Left ventricle myocardium inferior (tissue), 1 donor: ENCODE results near the gene ACO2. TPM values are rescaled to one million over a fixed set of nuclear protein-coding genes. Genes with fewer than 3 reads are reported as not detected.
A peak's percentile ranks its signal among the peaks of the same experiment; 100 is the strongest.

Source experiments
- DNase-seq: peaks from one replicate; pipeline ENCODE4 v3.0.0-alpha.2; 2020
- H3K27ac ChIP-seq: fragments of 200-600 bp; replicated peaks from 2 replicates; pipeline ENCODE4 v1.8.0; 2021
- H3K27me3 ChIP-seq: fragments of 200-600 bp; 2 replicates; pipeline ENCODE4 v1.8.0; 2021; ENCODE audit warnings: low read depth
- H3K36me3 ChIP-seq: fragments of 200-600 bp; 2 replicates; pipeline ENCODE4 v1.8.0; 2021
- H3K4me1 ChIP-seq: fragments of 200-600 bp; 2 replicates; pipeline ENCODE4 v1.8.0; 2021
- H3K4me3 ChIP-seq: fragments of 200-600 bp; 2 replicates; pipeline ENCODE4 v1.8.0; 2021; ENCODE audit warnings: mild to moderate bottlenecking, moderate library complexity
- H3K9me3 ChIP-seq: fragments of 200-600 bp; replicated peaks from 2 replicates; pipeline ENCODE4 v1.8.0; 2021
- intact Hi-C: fragments of 100-400 bp; cut with micrococcal nuclease; formaldehyde crosslinking; loops from one replicate; pipeline ENCODE4 v1.11.0; 2022
- total RNA-seq: library from RNA; stranded (reverse); fragmentation: NEBNext Ultra II Directional; extraction: Animal tissue kit (Norgen Biotek cat#: 25700); gene quantifications from one replicate; pipeline ENCODE4 v1.2.1, GENCODE V29; 2021
- TF ChIP-seq, protein P1 (sequence below): fragments of 200-600 bp; IDR thresholded peaks from 2 replicates; pipeline ENCODE4 v1.8.0; 2021; ENCODE audit warnings: antibody characterized with exemption, mild to moderate bottlenecking, borderline replicate concordance
- donor health status: DM: no; HTN: yes; CAD: no; lungs with severe emphysema.

Gene ACO2
- total RNA-seq, 1 donor from 2014 or later = 851 TPM

DNA sequence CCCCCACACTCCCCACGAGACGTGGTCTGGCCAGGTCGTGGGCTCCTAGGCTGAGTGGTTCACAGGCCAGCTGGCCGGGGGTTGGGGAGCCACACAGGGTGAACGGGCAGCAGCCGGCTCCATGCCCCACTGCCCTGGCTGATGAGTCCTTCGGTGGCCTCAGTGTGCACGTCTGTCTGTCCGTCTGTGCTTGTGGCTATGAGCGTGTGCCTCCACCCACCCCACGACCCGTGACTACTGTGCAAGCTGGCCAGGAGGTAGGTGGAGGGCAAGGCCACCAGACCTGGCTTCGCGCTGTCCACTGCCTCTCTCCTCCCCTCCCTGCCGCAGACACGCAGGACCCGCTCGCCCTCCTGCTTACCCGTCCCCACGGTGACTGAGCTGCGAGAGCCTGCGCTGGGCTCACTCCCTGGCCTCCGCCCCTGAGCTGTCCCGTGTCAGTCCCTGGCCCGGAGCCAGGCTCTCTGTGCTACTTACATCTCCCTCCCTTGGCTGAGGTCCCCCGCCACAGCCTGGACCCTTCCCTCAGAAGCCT lies 106.0 kb downstream of the ACO2 start:
- intact Hi-C loops = no loop called here
- Histone ChIP-seq H3K27ac (peak overlapping the region; percentile 67), H3K4me1 (peaks cover 72% of the 10 kb centered on the region), H3K4me3 (peak overlapping the region; percentile 9), H3K36me3 (peaks cover 16% of the 10 kb centered on the region), H3K27me3 (no peaks in the 10 kb centered on the region), H3K9me3 (no peaks in the 10 kb centered on the region)
- TF ChIP-seq, protein P1, sequence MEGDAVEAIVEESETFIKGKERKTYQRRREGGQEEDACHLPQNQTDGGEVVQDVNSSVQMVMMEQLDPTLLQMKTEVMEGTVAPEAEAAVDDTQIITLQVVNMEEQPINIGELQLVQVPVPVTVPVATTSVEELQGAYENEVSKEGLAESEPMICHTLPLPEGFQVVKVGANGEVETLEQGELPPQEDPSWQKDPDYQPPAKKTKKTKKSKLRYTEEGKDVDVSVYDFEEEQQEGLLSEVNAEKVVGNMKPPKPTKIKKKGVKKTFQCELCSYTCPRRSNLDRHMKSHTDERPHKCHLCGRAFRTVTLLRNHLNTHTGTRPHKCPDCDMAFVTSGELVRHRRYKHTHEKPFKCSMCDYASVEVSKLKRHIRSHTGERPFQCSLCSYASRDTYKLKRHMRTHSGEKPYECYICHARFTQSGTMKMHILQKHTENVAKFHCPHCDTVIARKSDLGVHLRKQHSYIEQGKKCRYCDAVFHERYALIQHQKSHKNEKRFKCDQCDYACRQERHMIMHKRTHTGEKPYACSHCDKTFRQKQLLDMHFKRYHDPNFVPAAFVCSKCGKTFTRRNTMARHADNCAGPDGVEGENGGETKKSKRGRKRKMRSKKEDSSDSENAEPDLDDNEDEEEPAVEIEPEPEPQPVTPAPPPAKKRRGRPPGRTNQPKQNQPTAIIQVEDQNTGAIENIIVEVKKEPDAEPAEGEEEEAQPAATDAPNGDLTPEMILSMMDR = no peak
- peak; percentile 88 for DNase-seq

DNA sequence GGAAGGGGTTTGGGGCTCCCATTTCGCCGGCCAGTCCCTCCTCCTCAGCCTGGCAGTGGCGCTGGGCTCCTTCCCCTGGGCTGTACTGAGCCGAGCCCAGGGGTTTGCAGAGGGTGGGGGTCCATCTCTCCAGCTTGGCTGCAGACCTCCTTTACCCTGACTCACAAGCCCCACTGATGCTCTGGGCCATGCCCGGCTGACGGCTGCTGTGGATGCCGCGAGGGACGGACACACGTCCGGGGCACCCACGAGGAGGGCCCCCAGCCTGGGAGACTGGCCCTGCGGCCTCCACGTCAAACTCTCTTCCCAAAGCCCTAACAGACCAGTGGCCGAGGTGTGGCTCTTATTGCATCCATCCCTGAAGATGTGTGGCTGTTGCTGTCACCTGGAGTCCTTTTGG lies 106.6 kb downstream of the ACO2 start:
- Histone ChIP-seq H3K4me1 (peaks cover 74% of the 10 kb centered on the region), H3K9me3 (no peaks in the 10 kb centered on the region), H3K27me3 (no peaks in the 10 kb centered on the region), H3K27ac (peak overlapping the region; percentile 67), H3K36me3 (peaks cover 16% of the 10 kb centered on the region), H3K4me3 (no peak overlapping the region)
- TF ChIP-seq, protein P1 = no peak
- no peak for DNase-seq
- intact Hi-C loops = no loop called here

DNA sequence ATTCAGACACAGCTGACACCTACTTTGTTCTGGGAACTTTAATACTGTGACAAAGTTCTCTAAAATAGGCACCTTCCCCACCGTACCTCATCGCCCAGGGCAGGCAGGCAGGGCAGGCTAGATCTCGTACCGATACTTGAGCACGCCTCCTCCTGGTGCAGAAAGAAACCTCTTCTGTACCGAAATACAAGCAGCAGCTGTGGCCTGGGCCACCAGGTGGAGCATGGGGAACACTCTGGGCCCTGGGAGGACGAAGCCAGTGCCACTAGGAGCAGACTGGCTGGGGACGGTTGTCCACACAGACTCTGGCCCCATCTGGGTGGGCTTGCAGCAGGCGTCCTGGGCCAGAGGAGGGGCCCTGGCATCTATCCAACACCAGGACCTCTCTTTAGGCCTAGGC lies 108.0 kb downstream of the ACO2 start:
- H3K27me3 ChIP-seq = no peaks in the 10 kb centered on the region
- peaks cover 11% of the 10 kb centered on the region for H3K36me3 ChIP-seq
- TF ChIP-seq, protein P1 = peak; percentile 77
- intact Hi-C loops = no loop called here
- H3K4me1 ChIP-seq = peaks cover 74% of the 10 kb centered on the region
- DNase-seq = peak; percentile 65
- peak overlapping the region; percentile 67 for H3K27ac ChIP-seq
- no peak overlapping the region for H3K4me3 ChIP-seq
- H3K9me3 ChIP-seq = no peaks in the 10 kb centered on the region

DNA sequence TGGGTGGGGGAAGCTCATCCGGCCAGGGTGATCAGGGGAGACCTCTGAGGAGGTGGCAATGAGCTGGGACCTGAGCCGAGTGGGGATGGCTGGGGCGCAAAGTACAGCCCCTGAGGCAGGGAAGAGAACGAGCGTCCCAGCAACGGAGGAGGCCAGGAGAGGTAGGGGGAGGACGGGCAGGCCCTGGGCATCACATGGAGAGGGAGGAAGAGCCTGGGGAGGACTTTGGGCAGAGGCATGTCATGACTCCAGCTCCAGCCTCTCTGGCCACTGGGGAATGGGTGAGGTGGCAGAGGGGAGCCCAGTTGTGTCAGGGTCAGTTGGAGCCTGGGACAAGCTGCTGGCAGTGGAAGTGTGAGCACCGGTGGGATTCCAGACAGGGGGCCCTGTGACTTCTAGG lies 109.2 kb downstream of the ACO2 start:
- Histone ChIP-seq H3K4me1 (peaks cover 76% of the 10 kb centered on the region), H3K36me3 (peaks cover 4% of the 10 kb centered on the region), H3K4me3 (no peak overlapping the region), H3K9me3 (no peaks in the 10 kb centered on the region), H3K27me3 (no peaks in the 10 kb centered on the region), H3K27ac (peak overlapping the region; percentile 67)
- DNase-seq = no peak
- intact Hi-C loops = no loop called here
- TF ChIP-seq, protein P1 = no peak

Other genes with a start within 250 kb of the ACO2 start
- gene CHADL, start 228.2 kb upstream of the ACO2 start, total RNA-seq = 10.3 TPM
- gene RANGAP1, start 182.9 kb upstream of the ACO2 start, total RNA-seq = 36.4 TPM
- 39.1 TPM for gene ZC3H7B, start 167.6 kb upstream of the ACO2 start, total RNA-seq
- gene TEF, start 87.2 kb upstream of the ACO2 start, total RNA-seq = 20.1 TPM
- 63.6 TPM for gene TOB2, start 22.3 kb upstream of the ACO2 start, total RNA-seq
- 23.9 TPM for gene PHF5A, start 425 bp upstream of the ACO2 start, total RNA-seq
- 15.8 TPM for gene POLR3H, start 75.4 kb downstream of the ACO2 start, total RNA-seq
- gene CSDC2, start 91.9 kb downstream of the ACO2 start, total RNA-seq = 301 TPM
- gene PMM1, start 120.7 kb downstream of the ACO2 start, total RNA-seq = 18.4 TPM
- 46.2 TPM for gene DESI1, start 151.9 kb downstream of the ACO2 start, total RNA-seq
- 155 TPM for gene XRCC6, start 152.2 kb downstream of the ACO2 start, total RNA-seq
- gene SNU13, start 219.8 kb downstream of the ACO2 start, total RNA-seq = 197 TPM
- gene MEI1, start 230.4 kb downstream of the ACO2 start, total RNA-seq = 0.74 TPM